Activated T-helper 1 cell treated with Interleukin-2 at 50 U/mL for 16 hours (primary cell): ENCODE measurements around the gene NFKB1.
"Not testable (repeated sequence)": the region's sequence is repeated elsewhere in the genome, so short reads cannot be mapped to it uniquely, and the experiment has no call there.

Experiments
- DNase-seq: peaks from one replicate; pipeline ENCODE4 v3.0.0-alpha.2; 2020; ENCODE audit warnings: low read depth

Gene NFKB1

DNA sequence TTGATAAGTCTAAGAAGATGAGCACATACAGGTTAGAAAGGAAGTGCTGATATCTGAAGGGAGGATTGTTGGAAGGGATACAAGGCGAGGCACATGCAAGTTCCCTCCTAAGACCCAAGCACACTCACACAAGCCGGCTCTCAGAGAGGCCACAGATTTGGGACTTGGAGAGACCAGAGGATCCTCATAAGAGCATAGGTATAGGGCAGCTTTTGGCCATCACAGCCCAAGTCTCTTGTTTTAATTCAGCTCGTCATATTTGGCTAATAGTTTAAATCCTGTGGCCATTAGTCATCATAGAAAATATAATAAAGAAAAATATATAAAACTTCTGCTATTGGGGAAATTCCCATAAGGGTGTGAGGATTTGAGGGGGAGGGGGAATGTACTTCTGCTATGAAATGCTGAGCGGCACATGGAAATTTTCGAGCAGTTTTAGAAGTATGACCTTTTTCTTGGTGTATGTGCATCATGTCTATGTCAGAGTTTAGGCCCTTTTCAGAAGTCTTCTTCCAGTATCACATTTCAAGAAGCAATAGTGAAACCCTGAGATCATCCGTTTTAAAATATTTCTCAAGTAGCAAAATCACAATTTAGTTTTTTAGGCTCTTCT, 97.7 kb downstream of the NFKB1 start:
- no peak for DNase-seq

DNA sequence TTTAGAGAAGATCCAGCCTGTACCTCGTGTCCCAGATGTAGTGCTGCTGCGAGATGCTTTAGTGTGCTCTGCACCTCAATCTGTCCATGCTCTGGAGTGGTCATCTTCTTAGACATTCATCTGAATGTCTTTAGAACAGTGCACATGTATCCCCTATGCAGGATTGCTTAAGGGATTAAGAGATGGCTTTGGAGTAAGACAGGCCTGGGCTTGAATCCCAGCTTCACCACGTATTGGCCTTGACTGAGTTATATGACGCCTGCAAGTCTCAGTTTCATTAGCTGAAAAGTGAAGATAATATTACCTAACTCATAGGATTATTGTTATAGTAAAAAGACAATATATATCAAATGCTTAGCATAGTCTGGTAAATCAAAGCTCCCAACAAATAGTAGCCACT, 98.3 kb downstream of the NFKB1 start:
- no peak for DNase-seq

DNA sequence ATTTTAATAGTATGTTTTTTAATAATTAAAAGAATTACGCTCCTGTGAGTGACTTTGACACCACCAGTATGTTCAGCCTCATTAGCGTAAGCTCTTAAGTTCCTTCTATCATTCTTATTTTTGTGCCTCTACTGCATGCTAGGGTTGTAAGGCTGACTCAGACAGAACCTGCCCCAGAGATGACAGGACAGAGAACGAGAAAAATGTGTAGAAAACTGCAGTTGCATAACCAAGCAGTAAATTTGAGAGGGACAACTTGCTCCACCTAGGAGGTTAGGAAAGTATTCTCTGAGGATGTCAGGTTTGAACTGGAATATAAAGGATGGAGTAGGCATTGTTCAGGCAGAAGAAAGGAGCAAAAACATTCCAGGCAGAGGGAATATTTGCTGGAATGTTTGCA, 98.7 kb downstream of the NFKB1 start:
- DNase-seq, result no peak

DNA sequence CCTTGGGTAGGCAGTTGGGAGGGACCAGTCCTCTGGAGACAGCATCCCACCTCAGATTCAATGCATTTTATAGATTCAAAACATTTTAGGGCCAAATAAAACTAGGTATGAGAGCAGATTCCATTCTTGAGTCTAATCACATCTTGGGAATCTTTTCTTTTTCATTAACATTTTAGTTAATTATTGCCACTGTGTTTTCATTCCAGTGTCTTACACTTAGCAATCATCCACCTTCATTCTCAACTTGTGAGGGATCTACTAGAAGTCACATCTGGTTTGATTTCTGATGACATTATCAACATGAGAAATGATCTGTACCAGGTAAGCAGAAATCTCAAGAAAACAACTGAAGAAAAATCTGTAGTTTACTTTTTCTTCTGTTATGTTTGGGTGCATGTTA, 99.5 kb downstream of the NFKB1 start:
- no peak for DNase-seq

DNA sequence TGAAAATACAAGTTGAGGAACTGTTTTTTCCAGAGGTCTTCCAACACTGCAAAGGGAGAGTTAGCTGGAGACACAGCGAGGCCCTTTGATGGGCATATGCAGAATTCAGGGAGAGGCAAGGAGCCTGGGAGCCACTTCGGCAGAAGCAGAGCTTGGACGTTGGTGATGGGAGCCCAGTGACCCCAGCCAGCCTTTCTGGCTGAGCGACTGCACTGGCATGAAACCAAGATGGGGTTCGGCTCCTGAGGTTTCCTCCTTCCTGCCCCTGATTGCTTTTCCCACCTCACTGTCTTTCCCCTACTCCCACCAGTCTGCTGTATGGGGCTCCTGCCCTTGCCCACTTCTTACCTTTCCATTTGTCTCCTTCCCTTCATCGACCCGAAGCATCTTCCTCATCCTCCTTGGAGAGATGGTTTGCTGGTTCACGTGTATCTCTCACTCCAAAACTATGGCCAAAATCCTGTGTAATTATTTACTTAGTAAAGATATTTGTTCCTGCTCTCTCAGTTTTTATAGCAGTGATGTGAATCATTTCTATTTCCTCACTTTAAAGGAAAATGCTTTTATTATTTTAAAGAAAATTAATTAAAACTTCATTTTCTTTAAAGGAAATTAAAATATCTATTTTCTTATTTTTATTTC, 100.5 kb downstream of the NFKB1 start:
- DNase-seq, result no peak

DNA sequence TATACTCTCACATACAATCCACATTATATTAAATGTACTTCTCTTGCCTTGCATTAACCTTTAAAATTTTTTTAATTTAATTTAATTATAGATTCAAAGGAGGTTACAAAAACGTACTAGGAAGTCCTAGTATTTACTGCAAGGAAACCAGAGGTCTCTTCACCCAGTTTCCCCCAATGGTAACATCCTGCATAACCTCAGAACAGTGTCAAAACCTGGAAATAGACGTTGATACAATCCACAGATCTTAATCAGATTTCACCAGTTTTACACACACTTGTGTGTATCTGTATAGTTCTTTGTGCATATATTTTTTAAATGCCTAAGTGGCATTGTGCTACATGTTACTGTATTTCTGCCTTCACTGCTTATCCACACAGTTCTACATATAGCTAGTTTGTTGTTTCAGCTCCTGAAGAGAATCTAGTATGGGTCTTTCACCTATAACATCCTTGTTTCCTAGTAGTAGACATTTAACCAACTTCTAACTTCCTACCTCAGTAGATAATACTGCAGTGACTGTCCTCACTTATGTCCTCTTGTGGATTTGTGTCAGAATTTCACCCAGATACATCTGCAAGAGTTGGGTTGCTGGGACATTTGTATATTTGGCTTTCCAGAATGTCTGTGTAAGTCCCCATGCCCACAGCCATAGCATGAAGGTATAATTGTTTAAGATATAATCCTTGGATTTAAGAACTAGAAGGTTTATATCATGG, 103.2 kb downstream of the NFKB1 start:
- no peak for DNase-seq

GRCh38 chr4:102606261-102606660, 105.1 kb downstream of the NFKB1 start:
- no peak for DNase-seq

DNA sequence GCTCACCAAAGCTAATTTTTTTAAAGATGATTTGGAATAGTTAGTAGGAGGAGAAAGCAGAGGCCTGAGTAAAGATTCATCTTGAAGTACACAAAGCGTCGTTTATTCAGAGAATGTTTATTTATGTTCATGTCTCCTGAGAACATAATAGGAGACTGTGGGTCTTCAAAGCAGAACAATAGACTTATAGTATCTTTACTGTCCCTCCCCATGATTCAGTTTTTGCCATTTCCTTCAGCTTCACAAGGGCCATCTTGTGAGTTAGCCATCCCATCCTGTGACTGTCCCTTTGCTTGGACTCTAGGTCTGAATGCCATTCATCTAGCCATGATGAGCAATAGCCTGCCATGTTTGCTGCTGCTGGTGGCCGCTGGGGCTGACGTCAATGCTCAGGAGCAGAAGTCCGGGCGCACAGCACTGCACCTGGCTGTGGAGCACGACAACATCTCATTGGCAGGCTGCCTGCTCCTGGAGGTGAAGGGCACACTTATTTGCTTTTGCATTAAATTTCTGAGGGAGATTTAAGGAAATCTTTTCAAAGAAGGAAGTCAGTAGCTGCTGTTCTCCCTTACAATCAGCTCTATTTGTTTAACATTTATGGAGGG, 105.8 kb downstream of the NFKB1 start:
- no peak for DNase-seq

DNA sequence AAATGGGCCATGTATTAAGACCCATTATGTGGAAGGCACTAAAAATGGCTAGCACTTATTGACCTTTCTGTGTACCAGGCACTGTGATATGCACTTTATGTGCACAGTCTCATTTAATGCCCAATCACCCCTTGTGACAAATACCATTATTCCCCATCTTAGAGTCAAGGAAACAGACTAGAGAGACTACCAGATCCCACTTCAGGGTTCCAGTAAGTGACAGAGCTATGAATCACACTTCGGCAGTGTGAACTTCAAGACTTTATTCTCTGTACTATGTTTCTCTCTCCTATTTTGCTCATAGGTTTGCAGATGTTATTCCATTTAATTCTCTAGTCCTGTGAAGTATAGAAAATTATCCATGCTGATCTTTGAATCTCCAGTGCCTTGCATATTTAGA, 107.0 kb downstream of the NFKB1 start:
- no peak for DNase-seq

DNA sequence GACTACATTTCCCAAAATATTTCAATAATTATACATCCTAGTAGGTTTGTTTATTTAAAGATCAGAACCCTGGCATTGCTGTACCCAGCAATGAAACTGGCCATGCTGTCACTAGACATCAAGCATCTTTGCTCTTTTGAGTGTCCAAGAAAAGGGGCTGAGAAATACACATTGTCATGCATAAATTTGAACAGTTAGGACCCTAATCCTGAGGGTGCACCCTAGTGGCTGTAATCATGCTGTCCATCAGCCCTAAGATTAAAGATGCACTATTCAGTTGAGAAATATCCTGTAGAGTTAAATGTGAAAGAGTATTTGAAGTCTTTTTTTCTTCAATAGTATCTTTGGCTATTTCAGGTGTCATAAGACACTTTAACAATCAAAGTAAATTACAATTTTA, 108.8 kb downstream of the NFKB1 start:
- DNase-seq, result no peak

GRCh38 chr4:102610476-102610875, 109.3 kb downstream of the NFKB1 start:
- no peak for DNase-seq

DNA sequence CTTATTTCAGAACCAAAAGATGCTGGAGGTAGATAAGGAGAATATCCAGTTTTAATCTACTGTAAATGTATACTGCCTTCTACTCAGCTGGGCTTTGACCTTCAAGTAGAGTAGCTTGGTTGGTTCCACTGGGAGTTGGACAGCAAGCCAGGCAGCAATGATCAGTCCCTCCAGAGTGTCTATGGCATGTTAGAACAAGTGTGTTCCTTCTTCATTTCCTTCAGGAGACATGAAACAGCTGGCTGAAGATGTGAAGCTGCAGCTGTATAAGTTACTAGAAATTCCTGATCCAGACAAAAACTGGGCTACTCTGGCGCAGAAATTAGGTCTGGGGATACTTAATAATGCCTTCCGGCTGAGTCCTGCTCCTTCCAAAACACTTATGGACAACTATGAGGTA, 111.1 kb downstream of the NFKB1 start:
- no peak for DNase-seq

- no peak for DNase-seq
Observed at GRCh38 chr4:102612824-102613366, 111.7 kb downstream of the NFKB1 start.

GRCh38 chr4:102614801-102615200, 113.6 kb downstream of the NFKB1 start:
- DNase-seq, result no peak

- DNase-seq, result no peak
Observed at GRCh38 chr4:102616636-102617035, 115.5 kb downstream of the NFKB1 start.

GRCh38 chr4:102619021-102619420, 117.9 kb downstream of the NFKB1 start:
- not testable (repeated sequence) for DNase-seq

GRCh38 chr4:102619776-102620631, 118.8 kb downstream of the NFKB1 start:
- not testable (repeated sequence) for DNase-seq

DNA sequence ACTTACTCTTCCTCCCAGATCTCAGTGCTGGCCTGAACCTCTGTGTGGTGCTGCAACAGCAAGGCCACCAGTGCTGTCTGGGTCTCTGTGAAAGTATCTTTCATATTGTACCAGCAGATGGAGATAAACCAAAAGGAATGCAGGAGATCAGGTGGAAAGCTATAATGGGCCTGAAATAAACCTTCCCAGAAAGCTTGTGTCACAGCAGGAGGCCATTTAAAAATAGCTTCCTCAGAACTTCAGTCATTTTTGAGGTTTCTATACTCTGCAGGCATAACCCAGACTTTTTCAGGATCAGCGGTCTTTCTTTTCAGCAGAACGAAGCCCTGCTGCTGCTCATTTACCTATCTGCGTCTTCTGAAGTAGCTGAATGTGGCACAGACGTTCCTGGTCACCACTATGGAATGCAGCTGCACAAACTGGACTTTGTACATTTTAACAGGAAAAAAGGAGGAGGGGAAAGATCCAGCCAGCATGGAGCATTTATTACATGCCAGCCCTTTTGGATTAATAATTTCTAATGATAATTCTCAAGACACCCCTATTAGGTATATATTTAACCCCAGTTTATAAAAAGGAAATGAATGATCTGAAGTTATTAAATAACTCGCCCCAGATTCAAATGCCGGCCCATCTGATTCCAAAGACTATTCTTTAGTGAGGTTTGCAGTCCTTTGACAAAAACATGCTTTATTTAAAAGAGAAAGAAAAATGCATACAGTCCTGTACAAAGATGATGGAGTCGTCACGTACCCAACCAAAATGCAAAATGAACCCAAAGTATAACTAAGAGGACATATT, 119.7 kb downstream of the NFKB1 start:
- no peak for DNase-seq

- DNase-seq, result no peak
Observed at GRCh38 chr4:102623622-102624021, 122.5 kb downstream of the NFKB1 start.

GRCh38 chr4:102624505-102624904, 123.3 kb downstream of the NFKB1 start:
- no peak for DNase-seq
